HepG2 (cell line): Measurements from ENCODE around the gene SLC35F6. TPM values are rescaled to one million over a fixed set of nuclear protein-coding genes. Genes with fewer than 3 reads are reported as not detected.

Experiments used
- FOXP1 ChIP-seq, 2 experiments: fragments of 450-650 bp in 1 of 2; IDR thresholded peaks; 2 replicates each; pipeline ENCODE4 v1.6.1; 2017 to 2018; ENCODE audit warnings: antibody characterized with exemption in 1 of 2
- GTF2F1 ChIP-seq: fragments of 150-350 bp; IDR thresholded peaks from 2 replicates; pipeline ENCODE4 v1.6.1; 2014; ENCODE audit warnings: low read length
- KMT2B ChIP-seq: IDR thresholded peaks from 2 replicates; pipeline ENCODE4 v1.6.1; 2016; ENCODE audit warnings: missing genetic modification reagents, missing compliant biosample characterization
- MAFK ChIP-seq, 2 experiments: IDR thresholded peaks in 1 of 2; conservative IDR thresholded peaks in 1 of 2; 2 replicates each; pipeline ENCODE4 v1.6.1; 2011; ENCODE audit warnings: improper control_type of control experiment in 2 of 2, low read length in 2 of 2
- PHF20 ChIP-seq: sonication (generic); formaldehyde crosslinking; IDR thresholded peaks from 2 replicates; pipeline ENCODE4 v1.5.0; 2020; ENCODE audit warnings: mild to moderate bottlenecking, missing genetic modification reagents
- POGZ ChIP-seq: sonication (generic); formaldehyde crosslinking; IDR thresholded peaks from 2 replicates; pipeline ENCODE4 v1.4.0; 2020; ENCODE audit warnings: mild to moderate bottlenecking, missing genetic modification reagents
- SSRP1 ChIP-seq: IDR thresholded peaks from 2 replicates; pipeline ENCODE4 v1.6.1; 2016; ENCODE audit warnings: control low read depth
- ZFP36 ChIP-seq: fragments of 150-350 bp; IDR thresholded peaks from 2 replicates; pipeline ENCODE4 v1.6.1; 2018; ENCODE audit warnings: borderline replicate concordance, low read length, low read depth; ENCODE audit not compliant: partially characterized antibody
- ZNF12 ChIP-seq: sonication (generic); formaldehyde crosslinking; IDR thresholded peaks from 2 replicates; pipeline ENCODE4 v1.5.0; 2020; ENCODE audit warnings: missing genetic modification reagents
- ZNF282 ChIP-seq: fragments of 450-650 bp; IDR thresholded peaks from 2 replicates; pipeline ENCODE4 v1.6.1; 2018; ENCODE audit not compliant: partially characterized antibody
- ZNF644 ChIP-seq: IDR thresholded peaks from 2 replicates; pipeline ENCODE4 v1.6.1; 2016; ENCODE audit warnings: low read depth
- polyA plus RNA-seq, 8 experiments: library from polyadenylated mRNA; depleted of rRNA in 3 of 8; stranded (reverse) in 7 of 8; unstranded in 1 of 8; fragments of >200 nt; fragmentation: Illumina TruSeq in 4 of 8; extraction: Trizol in 4 of 8; gene quantifications; 2 replicates each; pipeline versions ENCODE4 v1.2.1 to v1.2.3, GENCODE V29; 2011 to 2016; ENCODE audit warnings: low read depth in 4 of 8, missing spikeins in 1 of 8, mixed read lengths in 1 of 8; ENCODE audit not compliant: insufficient read depth in 1 of 8
- total RNA-seq, 5 experiments: library from RNA; depleted of rRNA; stranded (reverse); fragments of >200 nt; fragmentation: Illumina TruSeq; extraction: Trizol; gene quantifications; 2 replicates each; pipeline ENCODE4 v1.2.3, GENCODE V29; 2016; ENCODE audit warnings: low read depth in 1 of 5
- TF ChIP-seq, protein P1 (sequence below): sonication (generic); formaldehyde crosslinking; IDR thresholded peaks from 2 replicates; pipeline ENCODE4 v1.4.0; 2020; ENCODE audit warnings: missing genetic modification reagents, borderline replicate concordance
- TF ChIP-seq, protein P2 (sequence below): sonication (generic); formaldehyde crosslinking; IDR thresholded peaks from 2 replicates; pipeline ENCODE4 v1.8.0; 2022; ENCODE audit warnings: missing genetic modification reagents, mild to moderate bottlenecking, inconsistent platforms, borderline replicate concordance
- TF ChIP-seq, protein P3 (sequence below): sonication (generic); formaldehyde crosslinking; IDR thresholded peaks from 2 replicates; pipeline ENCODE4 v1.4.0; 2020; ENCODE audit warnings: mild to moderate bottlenecking, missing genetic modification reagents
- TF ChIP-seq, protein P4 (sequence below): sonication (generic); formaldehyde crosslinking; IDR thresholded peaks from 2 replicates; pipeline ENCODE4 v1.8.1; 2022; ENCODE audit warnings: low read depth, mild to moderate bottlenecking, missing genetic modification reagents
- TF ChIP-seq, protein P5 (sequence below): sonication (generic); formaldehyde crosslinking; IDR thresholded peaks from 2 replicates; pipeline ENCODE4 v1.8.1; 2023; ENCODE audit warnings: mild to moderate bottlenecking, moderate library complexity, missing genetic modification reagents
- TF ChIP-seq, protein P6 (sequence below): fragments of 450-650 bp; IDR thresholded peaks from 2 replicates; pipeline ENCODE4 v1.6.1; 2017

Gene SLC35F6
- total and polyA plus RNA-seq, 2 of the 13 experiments (the other 11 are each of a cell fraction or from before 2014, with no cell fraction given) = 15.2 to 21.2 TPM

DNA sequence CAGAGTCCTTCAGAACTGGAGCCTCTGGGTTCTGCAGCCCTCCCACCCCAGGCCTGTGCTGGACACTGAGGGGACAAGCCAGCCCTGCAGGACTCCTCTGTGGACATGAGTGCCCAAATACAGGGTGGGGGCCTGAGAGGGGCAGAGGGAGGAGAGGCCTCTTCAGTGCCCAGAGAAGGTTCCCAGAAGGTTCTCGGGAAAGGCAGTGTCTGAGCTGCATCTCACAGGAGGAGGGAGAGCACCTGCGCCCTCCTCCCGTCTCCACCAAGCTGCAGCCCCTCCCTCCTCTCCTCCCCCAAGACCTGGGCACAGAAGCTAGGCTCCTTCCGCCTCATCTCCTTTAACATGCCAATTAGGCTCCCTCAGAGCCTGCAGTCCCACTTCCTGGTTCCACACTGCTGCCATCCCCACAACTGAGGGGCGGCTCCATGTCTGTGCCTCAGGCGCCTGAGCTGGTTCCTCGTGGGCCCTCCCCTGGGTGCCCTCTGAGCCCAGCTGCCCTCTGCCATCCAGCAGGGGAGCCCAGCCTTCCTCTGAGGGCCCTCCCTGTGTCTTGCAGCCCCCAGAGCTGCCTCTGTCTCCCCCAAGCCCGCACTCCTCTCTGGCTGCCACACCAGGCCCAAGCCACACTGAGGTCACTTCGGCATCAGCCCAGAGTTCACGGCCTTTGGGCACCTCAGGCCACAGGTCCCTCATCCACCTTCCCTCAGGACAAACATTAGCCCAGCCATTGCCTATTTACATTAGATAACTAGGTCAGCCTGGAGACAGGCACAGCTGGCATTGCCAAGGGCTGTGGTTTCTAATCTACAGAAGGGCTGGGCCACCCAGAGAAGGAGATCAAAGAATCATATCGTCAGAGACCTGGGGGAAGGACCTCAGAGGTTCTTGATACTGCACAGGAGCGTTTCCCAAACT is 42.7 kb upstream of the SLC35F6 start (continued):
- TF ChIP-seq, protein P1, sequence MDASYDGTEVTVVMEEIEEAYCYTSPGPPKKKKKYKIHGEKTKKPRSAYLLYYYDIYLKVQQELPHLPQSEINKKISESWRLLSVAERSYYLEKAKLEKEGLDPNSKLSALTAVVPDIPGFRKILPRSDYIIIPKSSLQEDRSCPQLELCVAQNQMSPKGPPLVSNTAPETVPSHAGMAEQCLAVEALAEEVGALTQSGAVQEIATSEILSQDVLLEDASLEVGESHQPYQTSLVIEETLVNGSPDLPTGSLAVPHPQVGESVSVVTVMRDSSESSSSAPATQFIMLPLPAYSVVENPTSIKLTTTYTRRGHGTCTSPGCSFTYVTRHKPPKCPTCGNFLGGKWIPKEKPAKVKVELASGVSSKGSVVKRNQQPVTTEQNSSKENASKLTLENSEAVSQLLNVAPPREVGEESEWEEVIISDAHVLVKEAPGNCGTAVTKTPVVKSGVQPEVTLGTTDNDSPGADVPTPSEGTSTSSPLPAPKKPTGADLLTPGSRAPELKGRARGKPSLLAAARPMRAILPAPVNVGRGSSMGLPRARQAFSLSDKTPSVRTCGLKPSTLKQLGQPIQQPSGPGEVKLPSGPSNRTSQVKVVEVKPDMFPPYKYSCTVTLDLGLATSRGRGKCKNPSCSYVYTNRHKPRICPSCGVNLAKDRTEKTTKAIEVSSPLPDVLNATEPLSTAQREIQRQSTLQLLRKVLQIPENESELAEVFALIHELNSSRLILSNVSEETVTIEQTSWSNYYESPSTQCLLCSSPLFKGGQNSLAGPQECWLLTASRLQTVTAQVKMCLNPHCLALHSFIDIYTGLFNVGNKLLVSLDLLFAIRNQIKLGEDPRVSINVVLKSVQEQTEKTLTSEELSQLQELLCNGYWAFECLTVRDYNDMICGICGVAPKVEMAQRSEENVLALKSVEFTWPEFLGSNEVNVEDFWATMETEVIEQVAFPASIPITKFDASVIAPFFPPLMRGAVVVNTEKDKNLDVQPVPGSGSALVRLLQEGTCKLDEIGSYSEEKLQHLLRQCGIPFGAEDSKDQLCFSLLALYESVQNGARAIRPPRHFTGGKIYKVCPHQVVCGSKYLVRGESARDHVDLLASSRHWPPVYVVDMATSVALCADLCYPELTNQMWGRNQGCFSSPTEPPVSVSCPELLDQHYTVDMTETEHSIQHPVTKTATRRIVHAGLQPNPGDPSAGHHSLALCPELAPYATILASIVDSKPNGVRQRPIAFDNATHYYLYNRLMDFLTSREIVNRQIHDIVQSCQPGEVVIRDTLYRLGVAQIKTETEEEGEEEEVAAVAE = peak; percentile 67; the same call in 1 of the 2 replicates
- TF ChIP-seq ZNF12 (CRISPR knock-in tag) (no peak), ZNF282 (no peak), ZNF644 (CRISPR knock-in tag) (no peak), ZFP36 (no peak), GTF2F1 (no peak), PHF20 (CRISPR knock-in tag) (no peak), KMT2B (CRISPR knock-in tag) (no peak), SSRP1 (CRISPR knock-in tag) (no peak; the same call in 1 of the 2 replicates), POGZ (CRISPR knock-in tag) (no peak), MAFK (conservative IDR thresholded peaks at IDR 0.05 in 1 of 2, IDR thresholded peaks at IDR 0.05 in 1 of 2; ENCODE audit: low read length in 2 of 2) (no peak), FOXP1 (IDR thresholded peaks at IDR 0.05) (no peak), FOXP1 (CRISPR knock-in tag; IDR thresholded peaks at IDR 0.05) (0 out of 2 replicates have a peak, but pooled peaks have one; percentile 57)
- TF ChIP-seq, protein P2, sequence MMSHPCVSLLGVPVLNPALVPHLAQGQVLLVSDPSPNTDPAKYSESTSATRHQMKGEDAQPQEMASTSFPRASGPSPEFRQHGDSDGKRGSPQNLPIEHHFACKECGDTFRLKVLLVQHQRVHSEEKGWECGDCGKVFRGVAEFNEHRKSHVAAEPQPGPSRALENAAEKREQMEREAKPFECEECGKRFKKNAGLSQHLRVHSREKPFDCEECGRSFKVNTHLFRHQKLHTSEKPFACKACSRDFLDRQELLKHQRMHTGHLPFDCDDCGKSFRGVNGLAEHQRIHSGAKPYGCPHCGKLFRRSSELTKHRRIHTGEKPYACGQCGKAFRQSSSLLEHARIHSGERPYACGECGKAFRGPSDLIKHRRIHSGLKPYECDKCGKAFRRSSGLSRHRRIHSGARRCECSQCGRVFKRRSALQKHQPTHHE (CRISPR knock-in tag) = no peak
- TF ChIP-seq, protein P3, sequence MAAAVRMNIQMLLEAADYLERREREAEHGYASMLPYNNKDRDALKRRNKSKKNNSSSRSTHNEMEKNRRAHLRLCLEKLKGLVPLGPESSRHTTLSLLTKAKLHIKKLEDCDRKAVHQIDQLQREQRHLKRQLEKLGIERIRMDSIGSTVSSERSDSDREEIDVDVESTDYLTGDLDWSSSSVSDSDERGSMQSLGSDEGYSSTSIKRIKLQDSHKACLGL (CRISPR knock-in tag) = no peak
- TF ChIP-seq, protein P4, sequence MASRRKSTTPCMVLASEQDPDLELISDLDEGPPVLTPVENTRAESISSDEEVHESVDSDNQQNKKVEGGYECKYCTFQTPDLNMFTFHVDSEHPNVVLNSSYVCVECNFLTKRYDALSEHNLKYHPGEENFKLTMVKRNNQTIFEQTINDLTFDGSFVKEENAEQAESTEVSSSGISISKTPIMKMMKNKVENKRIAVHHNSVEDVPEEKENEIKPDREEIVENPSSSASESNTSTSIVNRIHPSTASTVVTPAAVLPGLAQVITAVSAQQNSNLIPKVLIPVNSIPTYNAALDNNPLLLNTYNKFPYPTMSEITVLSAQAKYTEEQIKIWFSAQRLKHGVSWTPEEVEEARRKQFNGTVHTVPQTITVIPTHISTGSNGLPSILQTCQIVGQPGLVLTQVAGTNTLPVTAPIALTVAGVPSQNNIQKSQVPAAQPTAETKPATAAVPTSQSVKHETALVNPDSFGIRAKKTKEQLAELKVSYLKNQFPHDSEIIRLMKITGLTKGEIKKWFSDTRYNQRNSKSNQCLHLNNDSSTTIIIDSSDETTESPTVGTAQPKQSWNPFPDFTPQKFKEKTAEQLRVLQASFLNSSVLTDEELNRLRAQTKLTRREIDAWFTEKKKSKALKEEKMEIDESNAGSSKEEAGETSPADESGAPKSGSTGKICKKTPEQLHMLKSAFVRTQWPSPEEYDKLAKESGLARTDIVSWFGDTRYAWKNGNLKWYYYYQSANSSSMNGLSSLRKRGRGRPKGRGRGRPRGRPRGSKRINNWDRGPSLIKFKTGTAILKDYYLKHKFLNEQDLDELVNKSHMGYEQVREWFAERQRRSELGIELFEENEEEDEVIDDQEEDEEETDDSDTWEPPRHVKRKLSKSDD = no peak
- TF ChIP-seq, protein P5, sequence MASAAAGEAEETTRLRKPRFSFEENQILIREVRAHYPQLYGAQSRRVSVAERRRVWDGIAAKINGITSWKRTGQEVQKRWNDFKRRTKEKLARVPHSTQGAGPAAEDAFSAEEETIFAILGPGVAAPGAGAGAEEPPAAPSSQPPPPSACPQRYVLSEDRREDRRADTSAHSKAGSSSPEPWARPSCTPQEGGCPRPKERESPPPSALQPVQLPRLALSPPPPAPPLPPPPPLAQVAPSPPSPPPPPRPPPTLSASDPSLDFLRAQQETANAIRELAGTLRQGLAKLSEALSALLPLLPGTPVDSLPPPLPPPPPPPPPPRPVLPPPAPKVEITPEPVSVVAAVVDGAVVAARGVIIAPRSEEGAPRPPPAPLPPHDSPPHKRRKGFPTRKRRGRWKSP (CRISPR knock-in tag) = no peak
- TF ChIP-seq, protein P6, sequence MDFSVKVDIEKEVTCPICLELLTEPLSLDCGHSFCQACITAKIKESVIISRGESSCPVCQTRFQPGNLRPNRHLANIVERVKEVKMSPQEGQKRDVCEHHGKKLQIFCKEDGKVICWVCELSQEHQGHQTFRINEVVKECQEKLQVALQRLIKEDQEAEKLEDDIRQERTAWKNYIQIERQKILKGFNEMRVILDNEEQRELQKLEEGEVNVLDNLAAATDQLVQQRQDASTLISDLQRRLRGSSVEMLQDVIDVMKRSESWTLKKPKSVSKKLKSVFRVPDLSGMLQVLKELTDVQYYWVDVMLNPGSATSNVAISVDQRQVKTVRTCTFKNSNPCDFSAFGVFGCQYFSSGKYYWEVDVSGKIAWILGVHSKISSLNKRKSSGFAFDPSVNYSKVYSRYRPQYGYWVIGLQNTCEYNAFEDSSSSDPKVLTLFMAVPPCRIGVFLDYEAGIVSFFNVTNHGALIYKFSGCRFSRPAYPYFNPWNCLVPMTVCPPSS = no peak
